GM23338 (cell line): ENCODE measurements around the gene SLC4A9. TPM values are rescaled to one million over a fixed set of nuclear protein-coding genes. Genes with fewer than 3 reads are reported as not detected.
A peak's percentile ranks its signal among the peaks of the same experiment; 100 is the strongest.

ENCODE experiments used
- ATAC-seq: fragments of 200-7000 bp; cut with Tn5 transposase; 3 replicates; pipeline ENCODE4 v1.9.1; 2020
- DNase-seq: peaks from one replicate; pipeline ENCODE4 v3.0.0-alpha.2; 2015; ENCODE audit warnings: low spot score
- H2AFZ ChIP-seq: fragments of 200-600 bp; sonication (generic); 2 replicates; pipeline ENCODE4 v1.8.0; 2016; ENCODE audit warnings: antibody characterized with exemption, mild to moderate bottlenecking, moderate library complexity
- H3F3A ChIP-seq: fragments of 200-600 bp; sonication (generic); replicated peaks from 2 replicates; pipeline ENCODE4 v1.8.0; 2017; ENCODE audit warnings: antibody characterized with exemption, mixed run types, low read depth
- H3K27ac ChIP-seq: fragments of 200-600 bp; sonication (generic); 2 replicates; pipeline ENCODE4 v1.6.1; 2016; ENCODE audit warnings: low read depth
- H3K27me3 ChIP-seq: fragments of 200-600 bp; sonication (generic); 2 replicates; pipeline ENCODE4 v1.8.0; 2016; ENCODE audit warnings: mild to moderate bottlenecking, mixed run types, moderate library complexity; ENCODE audit not compliant: insufficient read depth
- H3K36me3 ChIP-seq: fragments of 200-600 bp; sonication (generic); 2 replicates; pipeline ENCODE4 v1.8.0; 2016; ENCODE audit warnings: mild to moderate bottlenecking; ENCODE audit not compliant: insufficient read depth
- H3K4me1 ChIP-seq: fragments of 200-600 bp; sonication (generic); 2 replicates; pipeline ENCODE4 v1.8.0; 2016; ENCODE audit warnings: mild to moderate bottlenecking, moderate library complexity; ENCODE audit not compliant: insufficient read depth
- H3K4me2 ChIP-seq: fragments of 200-600 bp; sonication (generic); 2 replicates; pipeline ENCODE4 v1.7.1; 2017; ENCODE audit warnings: mixed run types
- H3K4me3 ChIP-seq: fragments of 200-600 bp; sonication (generic); 2 replicates; pipeline ENCODE4 v1.6.1; 2016; ENCODE audit warnings: mixed run types
- H3K79me2 ChIP-seq: fragments of 200-600 bp; sonication (generic); replicated peaks from 2 replicates; pipeline ENCODE4 v1.8.0; 2017; ENCODE audit warnings: mild to moderate bottlenecking; ENCODE audit not compliant: insufficient read depth
- H3K9me2 ChIP-seq: fragments of 200-600 bp; sonication (generic); 2 replicates; pipeline ENCODE4 v1.8.0; 2017; ENCODE audit not compliant: insufficient read depth
- H4K20me1 ChIP-seq: fragments of 200-600 bp; sonication (generic); replicated peaks from 2 replicates; pipeline ENCODE4 v1.8.0; 2017; ENCODE audit warnings: mild to moderate bottlenecking; ENCODE audit not compliant: insufficient read depth
- H3K27ac Mint-ChIP-seq: 2 replicates; pipeline ENCODE4 v1.8.0; 2020; ENCODE audit warnings: inconsistent platforms, mild to moderate bottlenecking, moderate library complexity, mixed read lengths
- H3K27me3 Mint-ChIP-seq: 3 replicates; pipeline ENCODE4 v1.8.0; 2022; ENCODE audit warnings: low read depth, mild to moderate bottlenecking, moderate library complexity, mixed read lengths, inconsistent platforms; ENCODE audit not compliant: insufficient read depth, poor library complexity
- H3K36me3 Mint-ChIP-seq: 3 replicates; pipeline ENCODE4 v1.8.0; 2021; ENCODE audit warnings: low read depth, mild to moderate bottlenecking, inconsistent platforms, moderate library complexity, mixed read lengths
- H3K4me1 Mint-ChIP-seq: 3 replicates; pipeline ENCODE4 v1.8.0; 2020; ENCODE audit warnings: mild to moderate bottlenecking, inconsistent platforms, mixed read lengths
- H3K4me3 Mint-ChIP-seq: 3 replicates; pipeline ENCODE4 v1.8.0; 2021; ENCODE audit warnings: moderate library complexity, mild to moderate bottlenecking, inconsistent platforms, mixed read lengths
- H3K9me3 Mint-ChIP-seq: 3 replicates; pipeline ENCODE4 v1.8.0; 2020; ENCODE audit warnings: moderate library complexity, mild to moderate bottlenecking, inconsistent platforms, mixed read lengths
- CTCF ChIP-seq, 2 experiments: fragments of 200-600 bp in 1 of 2; sonication (generic) in 1 of 2; conservative IDR thresholded peaks; 2 replicates each; pipeline versions ENCODE4 v1.5.1 to v1.6.1; 2016 to 2017; ENCODE audit warnings: antibody characterized with exemption in 2 of 2, low read depth in 2 of 2, mild to moderate bottlenecking in 2 of 2, moderate library complexity in 1 of 2
- EZH2 ChIP-seq: fragments of 200-600 bp; sonication (generic); IDR thresholded peaks from one replicate; pipeline ENCODE4 v1.8.0; 2017; ENCODE audit warnings: antibody characterized with exemption, mild to moderate bottlenecking, low read depth; ENCODE audit not compliant: unreplicated experiment
- NANOG ChIP-seq: IDR thresholded peaks from 2 replicates; pipeline ENCODE4 v1.6.1; 2016; ENCODE audit warnings: antibody characterized with exemption, borderline replicate concordance
- ZNF331 ChIP-seq: fragments of 250-450 bp; sonication (Bioruptor Pico); IDR thresholded peaks from 2 replicates; pipeline ENCODE4 v1.5.0; 2020; ENCODE audit warnings: low read depth, mild to moderate bottlenecking, moderate library complexity
- ZNF462 ChIP-seq: fragments of 250-450 bp; sonication (Bioruptor Pico); IDR thresholded peaks from 2 replicates; pipeline ENCODE4 v1.5.0; 2020; ENCODE audit warnings: mild to moderate bottlenecking, moderate library complexity
- polyA plus RNA-seq: library from polyadenylated mRNA; unstranded; fragments of >200 nt; fragmentation: Nextera tagmentation; extraction: Ambion mirVana; gene quantifications from 2 replicates; pipeline ENCODE4 v1.2.1, GENCODE V29; 2016
- total RNA-seq: library from RNA; depleted of rRNA; stranded (reverse); fragments of >200 nt; shearing (Covaris generic); gene quantifications from 2 replicates; pipeline ENCODE4 v1.2.3, GENCODE V29; 2014

SLC4A9 gene
- total and polyA plus RNA-seq, 2 experiments from 2014 or later, result 0.08 TPM; not detected in 1

GRCh38 chr5:140351609-140352334 is 8.2 kb upstream of the SLC4A9 start:
- TF ChIP-seq NANOG (no peak), ZNF331 (CRISPR knock-in tag) (no peak), EZH2 (no peak), CTCF (conservative IDR thresholded peaks at IDR 0.05; ENCODE audit: low read depth in 2 of 2) (peak; percentile 80 to 95), ZNF462 (no peak)
- ATAC-seq (peak; percentile 85), DNase-seq (peak; percentile 93)
- Mint-ChIP-seq H3K4me1 (peaks cover 5% of the 10 kb centered on the region), H3K27me3 (peaks cover 6% of the 10 kb centered on the region), H3K36me3 (no peaks in the 10 kb centered on the region; the same call in 2 of the 3 replicates), H3K4me3 (no peak overlapping the region), H3K9me3 (no peaks in the 10 kb centered on the region), H3K27ac (no peak overlapping the region)
- Histone ChIP-seq H3K4me3 (no peak overlapping the region), H3K9me2 (no peaks in the 10 kb centered on the region), H3K27me3 (no peaks in the 10 kb centered on the region), H2AFZ (no peak overlapping the region), H3K36me3 (no peaks in the 10 kb centered on the region), H3K4me2 (no peak overlapping the region), H3K79me2 (no peaks in the 10 kb centered on the region), H3F3A (peaks cover 4% of the 10 kb centered on the region; the same call in 1 of the 2 replicates), H3K27ac (no peak overlapping the region), H3K4me1 (peaks cover 5% of the 10 kb centered on the region; the same call in 1 of the 2 replicates), H4K20me1 (no peaks in the 10 kb centered on the region)
